GM13977 (cell line): Measurements from ENCODE around the gene TRO.

Source experiments
- DNase-seq: peaks from one replicate; pipeline ENCODE4 v3.0.0; 2012; ENCODE audit warnings: low spot score
- CTCF ChIP-seq: IDR thresholded peaks from 2 replicates; pipeline ENCODE4 v1.5.1; 2012; ENCODE audit warnings: mild to moderate bottlenecking, control low read depth; ENCODE audit not compliant: insufficient read depth; ENCODE audit errors: extremely low read depth, missing control alignments
- in situ Hi-C: fragments of 300-500 bp; cut with MboI; formaldehyde crosslinking; loops from one replicate; pipeline ENCODE4 v1.12.0; 2022; ENCODE audit warnings: low sequenced_read_pairs, low pct_unique_long_range_greater_than_20kb, mixed read lengths, inconsistent platforms; ENCODE audit not compliant: unreplicated experiment

The TRO gene

GRCh38 chrX:54931107-54931506, 10.5 kb downstream of the TRO start:
- no peak for DNase-seq
- in situ Hi-C loops: loop anchor here (25.0 kb wide), 1 partner anchor 106 kb away; the partner anchor contains the start of gene ALAS2
- no peak for TF ChIP-seq CTCF

- in situ Hi-C loops: loop anchor here (25.0 kb wide), 1 partner anchor 104 kb away; the partner anchor contains the start of gene ALAS2
- DNase-seq: no peak
Observed at GRCh38 chrX:54933150-54933826, 12.7 kb downstream of the TRO start.

GRCh38 chrX:54934058-54934457, 13.4 kb downstream of the TRO start:
- no peak for DNase-seq
- in situ Hi-C loops: loop anchor here (25.0 kb wide), 1 partner anchor 103 kb away; the partner anchor contains the start of gene ALAS2
- TF ChIP-seq CTCF: no peak

More at GRCh38 chrX:54933150-54933826, 12.7 kb downstream of the TRO start:
- TF ChIP-seq CTCF: no peak

GRCh38 chrX:54934890-54935289, 14.3 kb downstream of the TRO start:
- in situ Hi-C loops: loop anchor here (25.0 kb wide), 1 partner anchor 102 kb away; the partner anchor contains the start of gene ALAS2
- DNase-seq: no peak
- TF ChIP-seq CTCF: no peak

- no peak for DNase-seq
- in situ Hi-C loops: loop anchor here (25.0 kb wide), 1 partner anchor 102 kb away; the partner anchor contains the start of gene ALAS2
- no peak for TF ChIP-seq CTCF
Observed at GRCh38 chrX:54935306-54935705, 14.7 kb downstream of the TRO start.

GRCh38 chrX:54937416-54937815, 16.8 kb downstream of the TRO start:
- in situ Hi-C loops: loop anchor here (25.0 kb wide), 1 partner anchor 100 kb away; the partner anchor contains the start of gene ALAS2
- no peak for TF ChIP-seq CTCF
- DNase-seq: no peak
